CD4-positive, alpha-beta T cell (primary cell): ENCODE measurements around the gene TUBB1. TPM values are rescaled to one million over a fixed set of nuclear protein-coding genes. Genes with fewer than 3 reads are reported as not detected.
"Not testable (repeated sequence)": the region's sequence is repeated elsewhere in the genome, so short reads cannot be mapped to it uniquely, and the experiment has no call there.

Experiments
- ATAC-seq: fragments of 200-7000 bp; cut with Tn5 transposase; one replicate; pipeline ENCODE4 v1.10.0; 2022; ENCODE audit warnings: mild to moderate bottlenecking; ENCODE audit not compliant: poor library complexity
- CTCF ChIA-PET: fragments of 350-600 bp; sonication (Branson Sonifier 250); formaldehyde crosslinking; loops from one replicate; lab custom pipeline; 2021; ENCODE audit warnings: antibody characterized with exemption, inconsistent platforms; lab: Charles Lee
- POLR2A ChIA-PET: fragments of 350-600 bp; sonication (Branson Sonifier 250); formaldehyde crosslinking; loops from one replicate; lab custom pipeline; 2021; ENCODE audit warnings: antibody characterized with exemption, inconsistent platforms; lab: Charles Lee
- DNase-seq, 14 experiments: peaks; one replicate each; pipeline ENCODE4 v3.0.0-alpha.2; 2013 to 2020; ENCODE audit warnings: mixed read lengths in 2 of 14
- H3K27ac ChIP-seq, 2 donors: one replicate each; pipeline versions ENCODE4 v1.5.1 to v1.7.0; 2013; ENCODE audit warnings: low read length in 2 of 2, low read depth in 1 of 2, mild to moderate bottlenecking in 1 of 2
- H3K27me3 ChIP-seq, 2 experiments: 1 replicate in 1 of 2; 2 replicates in 1 of 2; pipeline versions ENCODE4 v1.6.1 to v1.7.0; 2013; ENCODE audit warnings: low read length in 2 of 2, control low read depth in 1 of 2, mild to moderate bottlenecking in 1 of 2, moderate library complexity in 1 of 2; ENCODE audit not compliant: insufficient read depth in 2 of 2, control insufficient read depth in 1 of 2
- H3K36me3 ChIP-seq: one replicate; pipeline ENCODE4 v1.6.1; 2013; ENCODE audit warnings: low read length, control low read depth; ENCODE audit not compliant: insufficient read depth
- H3K4me1 ChIP-seq: one replicate; pipeline ENCODE4 v1.6.1; 2013; ENCODE audit warnings: low read length, control low read depth; ENCODE audit not compliant: insufficient read depth
- H3K4me3 ChIP-seq: one replicate; pipeline ENCODE4 v1.5.1; 2013; ENCODE audit warnings: mild to moderate bottlenecking, low read length, moderate library complexity
- H3K9me3 ChIP-seq, 2 experiments: 1 replicate in 1 of 2; 2 replicates in 1 of 2; pipeline versions ENCODE4 v1.6.1 to v1.7.0; 2013; ENCODE audit warnings: low read length in 2 of 2, mild to moderate bottlenecking in 2 of 2, control low read depth in 1 of 2, moderate library complexity in 1 of 2; ENCODE audit not compliant: control insufficient read depth in 1 of 2, insufficient read depth in 1 of 2
- H3K27ac Mint-ChIP-seq: one replicate; pipeline ENCODE4 v1.8.0; 2020; ENCODE audit warnings: mixed read lengths
- H3K27me3 Mint-ChIP-seq: one replicate; pipeline ENCODE4 v1.8.0; 2021; ENCODE audit warnings: mixed read lengths
- H3K36me3 Mint-ChIP-seq: one replicate; pipeline ENCODE4 v1.8.0; 2021; ENCODE audit warnings: low read depth, mixed read lengths
- H3K4me1 Mint-ChIP-seq: one replicate; pipeline ENCODE4 v1.8.0; 2021; ENCODE audit warnings: low read depth, mixed read lengths
- H3K4me3 Mint-ChIP-seq: one replicate; pipeline ENCODE4 v1.8.0; 2020; ENCODE audit warnings: mild to moderate bottlenecking, mixed read lengths
- H3K9me3 Mint-ChIP-seq: one replicate; pipeline ENCODE4 v1.8.0; 2020; ENCODE audit warnings: mixed read lengths
- CTCF ChIP-seq: fragments of 200-600 bp; IDR thresholded peaks from one replicate; pipeline ENCODE4 v1.8.0; 2022; ENCODE audit warnings: antibody characterized with exemption, mild to moderate bottlenecking
- intact Hi-C, 2 experiments: fragments of 100-400 bp; cut with DNase I in 1 of 2; cut with micrococcal nuclease in 1 of 2; formaldehyde crosslinking; loops; one replicate each; pipeline versions ENCODE4 v1.15.1 to v1.9.0; 2023 to 2025; cut with DNase I, micrococcal nuclease
- total RNA-seq, 174 experiments: library from RNA in 2 of 174; stranded (reverse) in 2 of 174; gene quantifications; one replicate each; pipeline ENCODE4 v1.2.3 and lab custom pipeline; 2021 to 2026

Gene TUBB1
- total RNA-seq, 2 experiments from 2014 or later: 0.11 to 0.17 TPM

GRCh38 chr20:59008715-59009336 is 10.4 kb upstream of the TUBB1 start:
- ATAC-seq (no peak), DNase-seq (no peak)
- H3K27me3 Mint-ChIP-seq: no peaks in the 10 kb centered on the region
- TF ChIP-seq CTCF: no peak
- Histone ChIP-seq H3K27me3 (no peaks in the 10 kb centered on the region), H3K9me3 (no peaks in the 10 kb centered on the region), H3K4me3 (no peak overlapping the region), H3K36me3 (no peaks in the 10 kb centered on the region), H3K4me1 (peaks cover 46% of the 10 kb centered on the region), H3K27ac (no peak overlapping the region)
- H3K36me3 Mint-ChIP-seq: no peaks in the 10 kb centered on the region
- CTCF ChIA-PET: interaction anchor here (0.8 kb wide), 1 partner anchor 21 kb away, joined by 3 read pairs; no protein-coding TSS in a partner anchor
- H3K27ac Mint-ChIP-seq: no peak overlapping the region
- H3K9me3 Mint-ChIP-seq: no peaks in the 10 kb centered on the region
- intact Hi-C loops: loop anchor here in 1 of 2 experiments (2.0 kb wide), 1 partner anchor 22 kb away; no protein-coding TSS in a partner anchor
- POLR2A ChIA-PET: interaction anchor here (0.6 to 1.2 kb wide), 5 partner anchors 19 to 120 kb away, joined by 3 to 4 read pairs (median 3); partner anchors contain the start of genes ATP5F1E and PRELID3B
- H3K4me3 Mint-ChIP-seq: no peak overlapping the region
- H3K4me1 Mint-ChIP-seq: peaks cover 37% of the 10 kb centered on the region

GRCh38 chr20:59010321-59010994 is 8.8 kb upstream of the TUBB1 start:
- Mint-ChIP-seq H3K36me3 (no peaks in the 10 kb centered on the region), H3K4me1 (peaks cover 32% of the 10 kb centered on the region), H3K9me3 (no peaks in the 10 kb centered on the region), H3K4me3 (peak overlapping the region; percentile 23), H3K27ac (no peak overlapping the region), H3K27me3 (no peaks in the 10 kb centered on the region)
- ChIA-PET CTCF (no interaction called here), POLR2A (no interaction called here)
- Histone ChIP-seq H3K9me3 (no peaks in the 10 kb centered on the region), H3K4me3 (no peak overlapping the region), H3K36me3 (no peaks in the 10 kb centered on the region), H3K27me3 (no peaks in the 10 kb centered on the region), H3K27ac (no peak overlapping the region), H3K4me1 (peaks cover 35% of the 10 kb centered on the region)
- intact Hi-C loops: no loop called here
- no peak for TF ChIP-seq CTCF
- no peak for ATAC-seq
- DNase-seq: no peak

- ChIA-PET CTCF (no interaction called here), POLR2A (no interaction called here)
- Histone ChIP-seq H3K27me3 (no peaks in the 10 kb centered on the region), H3K27ac (no peak overlapping the region), H3K36me3 (no peaks in the 10 kb centered on the region), H3K4me3 (no peak overlapping the region), H3K4me1 (peaks cover 29% of the 10 kb centered on the region), H3K9me3 (no peaks in the 10 kb centered on the region)
- no peak for TF ChIP-seq CTCF
- H3K4me1 Mint-ChIP-seq: peaks cover 27% of the 10 kb centered on the region
- H3K4me3 Mint-ChIP-seq: no peak overlapping the region
- no peaks in the 10 kb centered on the region for H3K9me3 Mint-ChIP-seq
- H3K27ac Mint-ChIP-seq: no peak overlapping the region
- no peak for DNase-seq
- no peak for ATAC-seq
- intact Hi-C loops: no loop called here
- no peaks in the 10 kb centered on the region for H3K27me3 Mint-ChIP-seq
- no peaks in the 10 kb centered on the region for H3K36me3 Mint-ChIP-seq
Observed at GRCh38 chr20:59010995-59011873, 8.0 kb upstream of the TUBB1 start.

- H3K27ac ChIP-seq, H3K36me3 Mint-ChIP-seq, H3K9me3 ChIP-seq, H3K27me3 Mint-ChIP-seq, H3K9me3 Mint-ChIP-seq, DNase-seq, H3K27ac Mint-ChIP-seq, H3K4me3 Mint-ChIP-seq, H3K36me3 ChIP-seq, ATAC-seq, CTCF ChIA-PET, POLR2A ChIA-PET, H3K27me3 ChIP-seq, H3K4me3 ChIP-seq, intact Hi-C loops: not testable (repeated sequence)
- H3K4me1 Mint-ChIP-seq: peaks cover 33% of the 10 kb centered on the region
- H3K4me1 ChIP-seq: peaks cover 30% of the 10 kb centered on the region
Observed at GRCh38 chr20:59011874-59012157, 7.4 kb upstream of the TUBB1 start.
